ENCODE data around the gene KCNJ5. TPM values are rescaled to one million over a fixed set of nuclear protein-coding genes. Genes with fewer than 3 reads are reported as not detected.

The KCNJ5 gene
- polyA plus RNA-seq, 2 of the 4 experiments (the other 2 are of a cell fraction), result 0.04 TPM; not detected in 1

GRCh38 chr11:128913806-128914205, 22.6 kb downstream of the KCNJ5 start (continued):
- TF ChIP-seq SMC3 (IDR thresholded peaks at IDR 0.05) (no peak), MAFK (IDR thresholded peaks at IDR 0.05; ENCODE audit: partially characterized antibody) (no peak)

DNA sequence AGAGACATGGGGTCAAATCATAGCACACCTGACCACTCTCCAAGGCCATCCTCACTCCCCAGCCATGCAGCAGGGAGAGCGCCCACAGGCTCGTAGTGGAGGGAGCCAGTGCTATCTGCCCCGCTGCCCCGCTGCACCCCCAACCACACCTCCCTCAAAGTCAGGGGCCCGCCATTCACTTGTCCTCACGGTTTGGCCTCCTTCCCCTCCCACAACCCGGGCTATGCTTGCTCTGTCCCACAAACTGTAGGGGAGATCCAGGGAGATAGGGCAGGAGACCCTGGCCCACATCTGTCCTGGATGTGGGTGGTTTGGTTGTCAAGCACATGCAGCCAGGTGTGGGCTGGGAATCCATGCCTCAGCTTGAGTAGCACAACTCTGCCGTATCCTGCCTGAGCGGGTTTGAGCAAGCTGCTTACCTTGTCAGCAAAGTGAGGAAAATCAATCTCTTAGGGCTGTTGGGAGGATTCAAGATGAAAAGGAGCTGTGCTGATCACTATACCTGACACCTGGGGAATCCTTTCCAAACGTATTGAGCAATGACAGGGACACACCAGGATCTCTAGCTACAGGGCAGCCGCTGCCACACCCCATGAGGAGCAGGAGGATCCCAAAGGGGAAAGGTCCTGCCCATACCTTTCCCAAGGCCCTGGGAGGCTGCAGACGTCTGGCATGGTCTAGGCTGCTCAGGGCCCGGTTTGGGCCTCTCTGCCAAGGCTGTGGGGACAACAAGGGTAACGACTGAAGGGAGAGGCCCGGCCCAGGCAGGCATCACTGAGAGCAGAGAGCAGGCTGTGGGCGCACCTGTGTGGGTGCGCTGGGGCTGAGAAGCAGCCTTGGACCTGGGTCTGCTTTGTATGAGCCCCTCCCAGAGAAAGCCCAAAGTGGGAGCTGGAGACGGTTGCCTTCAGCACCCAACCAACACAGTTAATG, 23.3 kb downstream of the KCNJ5 start:
- ATAC-seq, result no peak
- POLR2A ChIA-PET, result no interaction called here
- TF ChIP-seq SMC3 (IDR thresholded peaks at IDR 0.05) (no peak), FOSL2 (IDR thresholded peaks at IDR 0.05) (no peak), FOSL2 (CRISPR knock-in tag; IDR thresholded peaks at IDR 0.05) (no peak), ESRRA (IDR thresholded peaks at IDR 0.05; ENCODE audit: borderline replicate concordance, low read length) (no peak), JUNB (IDR thresholded peaks at IDR 0.05) (no peak), HOXB5 (CRISPR knock-in tag; IDR thresholded peaks at IDR 0.05) (no peak), CHD2 (IDR thresholded peaks at IDR 0.05; ENCODE audit: low read length, partially characterized antibody) (no peak), NFE2L2 (conservative IDR thresholded peaks at IDR 0.05; ENCODE audit: low read length) (no peak), HES2 (IDR thresholded peaks at IDR 0.05) (no peak), EP300 (IDR thresholded peaks at IDR 0.05) (no peak), GATA3 (IDR thresholded peaks at IDR 0.05; ENCODE audit: borderline replicate concordance) (no peak), EHF (CRISPR knock-in tag; IDR thresholded peaks at IDR 0.05) (no peak), POLR2A (IDR thresholded peaks at IDR 0.05; ENCODE audit: low read length) (no peak), RARB (CRISPR knock-in tag; IDR thresholded peaks at IDR 0.05) (no peak), JUN (IDR thresholded peaks at IDR 0.05) (no peak)
- TF ChIP-seq, protein P1, sequence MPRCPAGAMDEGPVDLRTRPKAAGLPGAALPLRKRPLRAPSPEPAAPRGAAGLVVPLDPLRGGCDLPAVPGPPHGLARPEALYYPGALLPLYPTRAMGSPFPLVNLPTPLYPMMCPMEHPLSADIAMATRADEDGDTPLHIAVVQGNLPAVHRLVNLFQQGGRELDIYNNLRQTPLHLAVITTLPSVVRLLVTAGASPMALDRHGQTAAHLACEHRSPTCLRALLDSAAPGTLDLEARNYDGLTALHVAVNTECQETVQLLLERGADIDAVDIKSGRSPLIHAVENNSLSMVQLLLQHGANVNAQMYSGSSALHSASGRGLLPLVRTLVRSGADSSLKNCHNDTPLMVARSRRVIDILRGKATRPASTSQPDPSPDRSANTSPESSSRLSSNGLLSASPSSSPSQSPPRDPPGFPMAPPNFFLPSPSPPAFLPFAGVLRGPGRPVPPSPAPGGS (IDR thresholded peaks at IDR 0.05), result no peak
- TF ChIP-seq, protein P2, sequence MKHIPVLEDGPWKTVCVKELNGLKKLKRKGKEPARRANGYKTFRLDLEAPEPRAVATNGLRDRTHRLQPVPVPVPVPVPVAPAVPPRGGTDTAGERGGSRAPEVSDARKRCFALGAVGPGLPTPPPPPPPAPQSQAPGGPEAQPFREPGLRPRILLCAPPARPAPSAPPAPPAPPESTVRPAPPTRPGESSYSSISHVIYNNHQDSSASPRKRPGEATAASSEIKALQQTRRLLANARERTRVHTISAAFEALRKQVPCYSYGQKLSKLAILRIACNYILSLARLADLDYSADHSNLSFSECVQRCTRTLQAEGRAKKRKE (CRISPR knock-in tag; IDR thresholded peaks at IDR 0.05; ENCODE audit: low read depth), result no peak
- TF ChIP-seq, protein P3, sequence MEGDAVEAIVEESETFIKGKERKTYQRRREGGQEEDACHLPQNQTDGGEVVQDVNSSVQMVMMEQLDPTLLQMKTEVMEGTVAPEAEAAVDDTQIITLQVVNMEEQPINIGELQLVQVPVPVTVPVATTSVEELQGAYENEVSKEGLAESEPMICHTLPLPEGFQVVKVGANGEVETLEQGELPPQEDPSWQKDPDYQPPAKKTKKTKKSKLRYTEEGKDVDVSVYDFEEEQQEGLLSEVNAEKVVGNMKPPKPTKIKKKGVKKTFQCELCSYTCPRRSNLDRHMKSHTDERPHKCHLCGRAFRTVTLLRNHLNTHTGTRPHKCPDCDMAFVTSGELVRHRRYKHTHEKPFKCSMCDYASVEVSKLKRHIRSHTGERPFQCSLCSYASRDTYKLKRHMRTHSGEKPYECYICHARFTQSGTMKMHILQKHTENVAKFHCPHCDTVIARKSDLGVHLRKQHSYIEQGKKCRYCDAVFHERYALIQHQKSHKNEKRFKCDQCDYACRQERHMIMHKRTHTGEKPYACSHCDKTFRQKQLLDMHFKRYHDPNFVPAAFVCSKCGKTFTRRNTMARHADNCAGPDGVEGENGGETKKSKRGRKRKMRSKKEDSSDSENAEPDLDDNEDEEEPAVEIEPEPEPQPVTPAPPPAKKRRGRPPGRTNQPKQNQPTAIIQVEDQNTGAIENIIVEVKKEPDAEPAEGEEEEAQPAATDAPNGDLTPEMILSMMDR (IDR thresholded peaks at IDR 0.05), result no peak
- CTCF ChIA-PET, result interaction anchor here (1.1 kb wide), 1 partner anchor 30 kb away, joined by 6 read pairs; no protein-coding TSS in a partner anchor
- H3K4me3 ChIP-seq, result no peak overlapping the region
- no peaks in the 10 kb centered on the region for H3K9me3 ChIP-seq
- H3K4me2 ChIP-seq, result no peak overlapping the region
- H3K27ac ChIP-seq, result no peak overlapping the region
- H3K4me1 ChIP-seq, result no peaks in the 10 kb centered on the region
- 16% methylated on average over 6 of the region's 18 CpGs for WGBS (ENCODE audit: missing lambda C conversion rate)
- DNase-seq (ENCODE audit: low read depth in 1 of 2, low spot score in 1 of 2), result no peak
- FAIRE-seq, result no peak

GRCh38 chr11:128915149-128915521, 24.0 kb downstream of the KCNJ5 start:
- TF ChIP-seq, protein P4, sequence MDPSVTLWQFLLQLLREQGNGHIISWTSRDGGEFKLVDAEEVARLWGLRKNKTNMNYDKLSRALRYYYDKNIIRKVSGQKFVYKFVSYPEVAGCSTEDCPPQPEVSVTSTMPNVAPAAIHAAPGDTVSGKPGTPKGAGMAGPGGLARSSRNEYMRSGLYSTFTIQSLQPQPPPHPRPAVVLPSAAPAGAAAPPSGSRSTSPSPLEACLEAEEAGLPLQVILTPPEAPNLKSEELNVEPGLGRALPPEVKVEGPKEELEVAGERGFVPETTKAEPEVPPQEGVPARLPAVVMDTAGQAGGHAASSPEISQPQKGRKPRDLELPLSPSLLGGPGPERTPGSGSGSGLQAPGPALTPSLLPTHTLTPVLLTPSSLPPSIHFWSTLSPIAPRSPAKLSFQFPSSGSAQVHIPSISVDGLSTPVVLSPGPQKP (IDR thresholded peaks at IDR 0.05; ENCODE audit: low read depth, low read length), result no peak
- no peak for TF ChIP-seq KDM1A (IDR thresholded peaks at IDR 0.05; ENCODE audit: low read depth)
- no peak for TF ChIP-seq NR3C1 (IDR thresholded peaks at IDR 0.05)
- no peak for TF ChIP-seq PHF8 (IDR thresholded peaks at IDR 0.05; ENCODE audit: borderline replicate concordance, low read depth)
- no peak for TF ChIP-seq HEYL (CRISPR knock-in tag; IDR thresholded peaks at IDR 0.05)
- TF ChIP-seq FOSB (CRISPR knock-in tag; IDR thresholded peaks at IDR 0.05), result no peak
- TF ChIP-seq EHMT2 (IDR thresholded peaks at IDR 0.05; ENCODE audit: low read depth), result no peak
- TF ChIP-seq, protein P2 (CRISPR knock-in tag; IDR thresholded peaks at IDR 0.05; ENCODE audit: low read depth), result no peak
- no peak for TF ChIP-seq NPAS2 (CRISPR knock-in tag; IDR thresholded peaks at IDR 0.05; ENCODE audit: borderline replicate concordance)
- TF ChIP-seq, protein P5, sequence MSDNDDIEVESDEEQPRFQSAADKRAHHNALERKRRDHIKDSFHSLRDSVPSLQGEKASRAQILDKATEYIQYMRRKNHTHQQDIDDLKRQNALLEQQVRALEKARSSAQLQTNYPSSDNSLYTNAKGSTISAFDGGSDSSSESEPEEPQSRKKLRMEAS (IDR thresholded peaks at IDR 0.05), result no peak
- no peak for TF ChIP-seq TFCP2L1 (CRISPR knock-in tag; IDR thresholded peaks at IDR 0.05)
- no peak for TF ChIP-seq SMC3 (IDR thresholded peaks at IDR 0.05)
- no peak for TF ChIP-seq POLR2AphosphoS2 (conservative IDR thresholded peaks at IDR 0.05; ENCODE audit: low read length)
- no peak for TF ChIP-seq FOXS1 (CRISPR knock-in tag; IDR thresholded peaks at IDR 0.05)
- Histone ChIP-seq H3K4me2 (no peak overlapping the region), H3K27ac (no peak overlapping the region), H3K4me3 (no peak overlapping the region), H3K9me3 (no peaks in the 10 kb centered on the region), H3K4me1 (no peaks in the 10 kb centered on the region)
- ChIA-PET CTCF (no interaction called here), POLR2A (no interaction called here)
- ATAC-seq (no peak), DNase-seq (ENCODE audit: low read depth in 1 of 2, low spot score in 1 of 2) (no peak), FAIRE-seq (no peak)
- 42% methylated on average over 5 of the region's 6 CpGs for WGBS (ENCODE audit: missing lambda C conversion rate)

All from A549 (cell line).